Hepatocyte (in vitro differentiated cells): ENCODE results near the gene MTERF4.

ENCODE experiments used
- CTCF ChIP-seq: fragments of 200-600 bp; sonication (generic); IDR thresholded peaks from 2 replicates; pipeline ENCODE4 v1.5.1; 2016; ENCODE audit warnings: antibody characterized with exemption, mild to moderate bottlenecking; ENCODE audit not compliant: poor library complexity
- EZH2 ChIP-seq: fragments of 200-600 bp; sonication (generic); IDR thresholded peaks from 2 replicates; pipeline ENCODE4 v1.6.1; 2016; ENCODE audit warnings: antibody characterized with exemption, mild to moderate bottlenecking, borderline replicate concordance
- EZH2phosphoT487 ChIP-seq: fragments of 200-600 bp; sonication (generic); IDR thresholded peaks from one replicate; pipeline ENCODE4 v1.6.1; 2018; ENCODE audit warnings: antibody characterized with exemption, mild to moderate bottlenecking, low read depth, moderate library complexity; ENCODE audit not compliant: unreplicated experiment, severe bottlenecking

DNA sequence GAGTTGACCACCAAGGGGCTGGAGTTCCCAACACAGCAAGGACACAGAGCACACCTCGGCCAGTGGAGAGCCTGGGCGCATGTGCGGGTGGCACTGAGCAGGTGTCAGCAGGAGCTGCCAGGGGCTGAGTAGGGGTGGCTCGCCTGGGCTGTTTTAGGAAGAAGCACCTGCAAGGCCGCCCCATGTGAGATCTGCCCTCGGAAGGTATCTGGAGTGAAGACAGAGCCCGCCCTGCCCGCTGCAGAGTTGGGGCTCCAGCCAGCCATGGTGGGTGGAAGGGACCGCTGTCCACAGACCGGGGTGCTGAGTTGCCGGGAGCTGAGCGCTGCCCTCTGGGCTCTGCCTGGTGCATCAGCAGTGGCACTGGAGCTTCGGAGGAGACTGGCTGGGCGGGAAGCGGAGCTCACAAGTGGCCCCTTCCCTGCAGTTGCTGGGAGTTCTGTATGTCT is 35.2 kb downstream of the MTERF4 start:
- TF ChIP-seq EZH2 (no peak), CTCF (no peak), EZH2phosphoT487 (no peak)
